ENCODE measurements around the gene DCTN5. TPM values are rescaled to one million over a fixed set of nuclear protein-coding genes. Genes with fewer than 3 reads are reported as not detected.

DCTN5 gene
- total and polyA plus RNA-seq, 2 of the 13 experiments (the other 11 are each of a cell fraction or from before 2014, with no cell fraction given): 105 to 207 TPM

DNA sequence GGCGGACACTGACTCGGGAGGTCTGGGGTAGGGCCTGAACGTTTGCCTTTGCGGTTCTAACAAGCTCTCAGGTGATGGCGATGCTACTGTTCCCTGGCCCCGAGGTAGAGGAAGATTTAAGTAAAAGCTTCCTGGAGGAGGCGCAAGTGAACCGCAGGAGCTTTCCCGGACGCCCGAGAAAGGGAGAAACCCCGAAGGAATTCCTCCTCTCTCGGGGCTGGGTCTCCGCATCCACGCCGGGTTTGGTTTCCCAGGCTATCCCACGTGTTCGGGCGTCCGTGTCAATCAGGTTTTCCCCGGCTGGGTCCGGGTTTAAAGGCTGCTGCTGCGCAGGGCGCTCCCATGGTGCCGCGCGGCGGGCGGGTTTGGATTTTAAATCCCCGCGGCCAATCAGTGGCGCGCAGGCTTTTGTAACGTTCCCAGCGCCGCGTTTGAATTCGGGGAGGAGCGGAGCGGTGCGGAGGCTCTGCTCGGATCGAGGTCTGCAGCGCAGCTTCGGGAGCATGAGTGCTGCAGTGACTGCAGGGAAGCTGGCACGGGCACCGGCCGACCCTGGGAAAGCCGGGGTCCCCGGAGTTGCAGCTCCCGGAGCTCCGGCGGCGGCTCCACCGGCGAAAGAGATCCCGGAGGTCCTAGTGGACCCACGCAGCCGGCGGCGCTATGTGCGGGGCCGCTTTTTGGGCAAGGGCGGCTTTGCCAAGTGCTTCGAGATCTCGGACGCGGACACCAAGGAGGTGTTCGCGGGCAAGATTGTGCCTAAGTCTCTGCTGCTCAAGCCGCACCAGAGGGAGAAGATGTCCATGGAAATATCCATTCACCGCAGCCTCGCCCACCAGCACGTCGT is 37.4 kb downstream of the DCTN5 start, which contains the start of gene PLK1 (continued):
- TF ChIP-seq ZNF850 (CRISPR knock-in tag; conservative IDR thresholded peaks at IDR 0.05) (0 out of 2 replicates have a peak, but pooled peaks have one; percentile 68), ZNF713 (CRISPR knock-in tag; IDR thresholded peaks at IDR 0.05) (no peak), MEIS2 (CRISPR knock-in tag; IDR thresholded peaks at IDR 0.05) (peak; percentile 86), BHLHE40 (IDR thresholded peaks at IDR 0.05; ENCODE audit: low read length) (peak; percentile 26; the same call in 1 of the 2 replicates), DNMT1 (CRISPR knock-in tag; IDR thresholded peaks at IDR 0.05) (no peak), ZNF891 (CRISPR knock-in tag; IDR thresholded peaks at IDR 0.05) (peak; percentile 67; the same call in 1 of the 2 replicates), ZNF382 (CRISPR knock-in tag; IDR thresholded peaks at IDR 0.05; ENCODE audit: borderline replicate concordance) (no peak), MAFK (conservative IDR thresholded peaks at IDR 0.05 in 1 of 2, IDR thresholded peaks at IDR 0.05 in 1 of 2; ENCODE audit: low read length in 2 of 2) (no peak; a peak in 1 of 4 replicates), BRD4 (CRISPR knock-in tag; IDR thresholded peaks at IDR 0.05) (0 out of 2 replicates have a peak, but pooled peaks have one; percentile 42), ZNF235 (CRISPR knock-in tag; IDR thresholded peaks at IDR 0.05; ENCODE audit: borderline replicate concordance) (no peak), ZNF841 (CRISPR knock-in tag; IDR thresholded peaks at IDR 0.05; ENCODE audit: borderline replicate concordance) (peak; percentile 100)
- TF ChIP-seq, protein P1, sequence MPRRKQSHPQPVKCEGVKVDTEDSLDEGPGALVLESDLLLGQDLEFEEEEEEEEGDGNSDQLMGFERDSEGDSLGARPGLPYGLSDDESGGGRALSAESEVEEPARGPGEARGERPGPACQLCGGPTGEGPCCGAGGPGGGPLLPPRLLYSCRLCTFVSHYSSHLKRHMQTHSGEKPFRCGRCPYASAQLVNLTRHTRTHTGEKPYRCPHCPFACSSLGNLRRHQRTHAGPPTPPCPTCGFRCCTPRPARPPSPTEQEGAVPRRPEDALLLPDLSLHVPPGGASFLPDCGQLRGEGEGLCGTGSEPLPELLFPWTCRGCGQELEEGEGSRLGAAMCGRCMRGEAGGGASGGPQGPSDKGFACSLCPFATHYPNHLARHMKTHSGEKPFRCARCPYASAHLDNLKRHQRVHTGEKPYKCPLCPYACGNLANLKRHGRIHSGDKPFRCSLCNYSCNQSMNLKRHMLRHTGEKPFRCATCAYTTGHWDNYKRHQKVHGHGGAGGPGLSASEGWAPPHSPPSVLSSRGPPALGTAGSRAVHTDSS (CRISPR knock-in tag; conservative IDR thresholded peaks at IDR 0.05): 0 out of 2 replicates have a peak, but pooled peaks have one; percentile 45
- TF ChIP-seq, protein P2, sequence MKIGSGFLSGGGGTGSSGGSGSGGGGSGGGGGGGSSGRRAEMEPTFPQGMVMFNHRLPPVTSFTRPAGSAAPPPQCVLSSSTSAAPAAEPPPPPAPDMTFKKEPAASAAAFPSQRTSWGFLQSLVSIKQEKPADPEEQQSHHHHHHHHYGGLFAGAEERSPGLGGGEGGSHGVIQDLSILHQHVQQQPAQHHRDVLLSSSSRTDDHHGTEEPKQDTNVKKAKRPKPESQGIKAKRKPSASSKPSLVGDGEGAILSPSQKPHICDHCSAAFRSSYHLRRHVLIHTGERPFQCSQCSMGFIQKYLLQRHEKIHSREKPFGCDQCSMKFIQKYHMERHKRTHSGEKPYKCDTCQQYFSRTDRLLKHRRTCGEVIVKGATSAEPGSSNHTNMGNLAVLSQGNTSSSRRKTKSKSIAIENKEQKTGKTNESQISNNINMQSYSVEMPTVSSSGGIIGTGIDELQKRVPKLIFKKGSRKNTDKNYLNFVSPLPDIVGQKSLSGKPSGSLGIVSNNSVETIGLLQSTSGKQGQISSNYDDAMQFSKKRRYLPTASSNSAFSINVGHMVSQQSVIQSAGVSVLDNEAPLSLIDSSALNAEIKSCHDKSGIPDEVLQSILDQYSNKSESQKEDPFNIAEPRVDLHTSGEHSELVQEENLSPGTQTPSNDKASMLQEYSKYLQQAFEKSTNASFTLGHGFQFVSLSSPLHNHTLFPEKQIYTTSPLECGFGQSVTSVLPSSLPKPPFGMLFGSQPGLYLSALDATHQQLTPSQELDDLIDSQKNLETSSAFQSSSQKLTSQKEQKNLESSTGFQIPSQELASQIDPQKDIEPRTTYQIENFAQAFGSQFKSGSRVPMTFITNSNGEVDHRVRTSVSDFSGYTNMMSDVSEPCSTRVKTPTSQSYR (CRISPR knock-in tag; IDR thresholded peaks at IDR 0.05; ENCODE audit: borderline replicate concordance): peak; percentile 32; the same call in 1 of the 2 replicates
- TF ChIP-seq, protein P3, sequence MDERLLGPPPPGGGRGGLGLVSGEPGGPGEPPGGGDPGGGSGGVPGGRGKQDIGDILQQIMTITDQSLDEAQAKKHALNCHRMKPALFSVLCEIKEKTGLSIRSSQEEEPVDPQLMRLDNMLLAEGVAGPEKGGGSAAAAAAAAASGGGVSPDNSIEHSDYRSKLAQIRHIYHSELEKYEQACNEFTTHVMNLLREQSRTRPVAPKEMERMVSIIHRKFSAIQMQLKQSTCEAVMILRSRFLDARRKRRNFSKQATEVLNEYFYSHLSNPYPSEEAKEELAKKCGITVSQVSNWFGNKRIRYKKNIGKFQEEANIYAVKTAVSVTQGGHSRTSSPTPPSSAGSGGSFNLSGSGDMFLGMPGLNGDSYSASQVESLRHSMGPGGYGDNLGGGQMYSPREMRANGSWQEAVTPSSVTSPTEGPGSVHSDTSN (CRISPR knock-in tag; IDR thresholded peaks at IDR 0.05): peak; percentile 82
- TF ChIP-seq, protein P4, sequence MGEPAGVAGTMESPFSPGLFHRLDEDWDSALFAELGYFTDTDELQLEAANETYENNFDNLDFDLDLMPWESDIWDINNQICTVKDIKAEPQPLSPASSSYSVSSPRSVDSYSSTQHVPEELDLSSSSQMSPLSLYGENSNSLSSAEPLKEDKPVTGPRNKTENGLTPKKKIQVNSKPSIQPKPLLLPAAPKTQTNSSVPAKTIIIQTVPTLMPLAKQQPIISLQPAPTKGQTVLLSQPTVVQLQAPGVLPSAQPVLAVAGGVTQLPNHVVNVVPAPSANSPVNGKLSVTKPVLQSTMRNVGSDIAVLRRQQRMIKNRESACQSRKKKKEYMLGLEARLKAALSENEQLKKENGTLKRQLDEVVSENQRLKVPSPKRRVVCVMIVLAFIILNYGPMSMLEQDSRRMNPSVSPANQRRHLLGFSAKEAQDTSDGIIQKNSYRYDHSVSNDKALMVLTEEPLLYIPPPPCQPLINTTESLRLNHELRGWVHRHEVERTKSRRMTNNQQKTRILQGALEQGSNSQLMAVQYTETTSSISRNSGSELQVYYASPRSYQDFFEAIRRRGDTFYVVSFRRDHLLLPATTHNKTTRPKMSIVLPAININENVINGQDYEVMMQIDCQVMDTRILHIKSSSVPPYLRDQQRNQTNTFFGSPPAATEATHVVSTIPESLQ (CRISPR knock-in tag; conservative IDR thresholded peaks at IDR 0.05): no peak; the same call in 1 of the 2 replicates
- TF ChIP-seq, protein P5, sequence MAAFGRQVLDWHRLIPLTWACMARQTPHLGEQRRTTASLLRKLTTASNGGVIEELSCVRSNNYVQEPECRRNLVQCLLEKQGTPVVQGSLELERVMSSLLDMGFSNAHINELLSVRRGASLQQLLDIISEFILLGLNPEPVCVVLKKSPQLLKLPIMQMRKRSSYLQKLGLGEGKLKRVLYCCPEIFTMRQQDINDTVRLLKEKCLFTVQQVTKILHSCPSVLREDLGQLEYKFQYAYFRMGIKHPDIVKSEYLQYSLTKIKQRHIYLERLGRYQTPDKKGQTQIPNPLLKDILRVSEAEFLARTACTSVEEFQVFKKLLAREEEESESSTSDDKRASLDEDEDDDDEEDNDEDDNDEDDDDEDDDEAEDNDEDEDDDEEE (CRISPR knock-in tag; IDR thresholded peaks at IDR 0.05): no peak
- TF ChIP-seq, protein P6, sequence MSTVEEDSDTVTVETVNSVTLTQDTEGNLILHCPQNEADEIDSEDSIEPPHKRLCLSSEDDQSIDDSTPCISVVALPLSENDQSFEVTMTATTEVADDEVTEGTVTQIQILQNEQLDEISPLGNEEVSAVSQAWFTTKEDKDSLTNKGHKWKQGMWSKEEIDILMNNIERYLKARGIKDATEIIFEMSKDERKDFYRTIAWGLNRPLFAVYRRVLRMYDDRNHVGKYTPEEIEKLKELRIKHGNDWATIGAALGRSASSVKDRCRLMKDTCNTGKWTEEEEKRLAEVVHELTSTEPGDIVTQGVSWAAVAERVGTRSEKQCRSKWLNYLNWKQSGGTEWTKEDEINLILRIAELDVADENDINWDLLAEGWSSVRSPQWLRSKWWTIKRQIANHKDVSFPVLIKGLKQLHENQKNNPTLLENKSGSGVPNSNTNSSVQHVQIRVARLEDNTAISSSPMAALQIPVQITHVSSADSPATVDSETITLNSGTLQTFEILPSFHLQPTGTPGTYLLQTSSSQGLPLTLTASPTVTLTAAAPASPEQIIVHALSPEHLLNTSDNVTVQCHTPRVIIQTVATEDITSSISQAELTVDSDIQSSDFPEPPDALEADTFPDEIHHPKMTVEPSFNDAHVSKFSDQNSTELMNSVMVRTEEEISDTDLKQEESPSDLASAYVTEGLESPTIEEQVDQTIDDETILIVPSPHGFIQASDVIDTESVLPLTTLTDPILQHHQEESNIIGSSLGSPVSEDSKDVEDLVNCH (CRISPR knock-in tag; IDR thresholded peaks at IDR 0.05): 0 out of 2 replicates have a peak, but pooled peaks have one; percentile 74
